HL-60 (cell line): ENCODE measurements around the gene RALBP1.

Source experiments
- CTCF ChIP-seq: IDR thresholded peaks from one replicate; pipeline ENCODE4 v1.5.1; 2011; ENCODE audit warnings: low read length, control low read depth, inconsistent platforms; ENCODE audit not compliant: insufficient read depth
- POLR2AphosphoS5 ChIP-seq: IDR thresholded peaks from 2 replicates; pipeline ENCODE4 v1.6.1; 2012; ENCODE audit warnings: low read depth

DNA sequence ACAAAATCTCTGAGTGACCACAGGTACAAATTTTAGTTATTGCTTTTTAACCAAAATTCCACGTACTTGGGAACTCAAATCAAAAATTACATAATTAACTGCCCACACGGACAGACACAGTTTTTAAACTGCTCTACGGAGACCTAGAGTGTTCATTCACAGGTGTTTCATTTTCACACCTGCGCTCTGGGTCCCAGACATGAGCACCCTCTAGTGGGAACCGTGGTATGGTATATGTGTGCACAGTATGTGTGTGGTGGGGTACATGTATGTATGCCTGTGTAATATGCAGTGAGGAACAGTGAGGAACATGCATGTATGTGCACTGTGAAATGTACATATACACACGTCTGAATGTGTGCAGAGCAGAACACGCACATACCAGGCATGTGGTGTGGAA, 74.1 kb downstream of the RALBP1 start:
- TF ChIP-seq POLR2AphosphoS5 = no peak
- TF ChIP-seq CTCF = no peak
